WERI-Rb-1 (cell line): ENCODE measurements around the gene CAMK1G.

Source experiments
- DNase-seq: peaks from one replicate; pipeline ENCODE4 v3.0.0-alpha.2; 2020
- H3K27ac ChIP-seq: fragments of 250-450 bp; sonication (Bioruptor Pico); 2 replicates; pipeline ENCODE4 v1.5.1; 2020; ENCODE audit warnings: mild to moderate bottlenecking, moderate library complexity
- H3K27me3 ChIP-seq: fragments of 250-450 bp; sonication (Bioruptor Pico); 2 replicates; pipeline ENCODE4 v1.5.1; 2021; ENCODE audit warnings: mild to moderate bottlenecking, low read depth, moderate library complexity; ENCODE audit not compliant: insufficient read depth, severe bottlenecking
- H3K36me3 ChIP-seq: fragments of 250-450 bp; sonication (Bioruptor Pico); 2 replicates; pipeline ENCODE4 v1.5.1; 2020; ENCODE audit warnings: mild to moderate bottlenecking, moderate library complexity
- H3K4me3 ChIP-seq: 2 replicates; pipeline ENCODE4 v1.5.1; 2011; ENCODE audit warnings: low read depth, mild to moderate bottlenecking, control low read depth, low read length
- H3K9me3 ChIP-seq: fragments of 250-450 bp; sonication (Bioruptor Pico); 2 replicates; pipeline ENCODE4 v1.5.1; 2021; ENCODE audit warnings: mild to moderate bottlenecking, moderate library complexity; ENCODE audit not compliant: severe bottlenecking
- TF ChIP-seq, protein P1 (sequence below): IDR thresholded peaks from 2 replicates; pipeline ENCODE4 v1.5.1; 2011; ENCODE audit warnings: low read depth, mild to moderate bottlenecking, control low read depth, inconsistent platforms, low read length

Gene CAMK1G

DNA sequence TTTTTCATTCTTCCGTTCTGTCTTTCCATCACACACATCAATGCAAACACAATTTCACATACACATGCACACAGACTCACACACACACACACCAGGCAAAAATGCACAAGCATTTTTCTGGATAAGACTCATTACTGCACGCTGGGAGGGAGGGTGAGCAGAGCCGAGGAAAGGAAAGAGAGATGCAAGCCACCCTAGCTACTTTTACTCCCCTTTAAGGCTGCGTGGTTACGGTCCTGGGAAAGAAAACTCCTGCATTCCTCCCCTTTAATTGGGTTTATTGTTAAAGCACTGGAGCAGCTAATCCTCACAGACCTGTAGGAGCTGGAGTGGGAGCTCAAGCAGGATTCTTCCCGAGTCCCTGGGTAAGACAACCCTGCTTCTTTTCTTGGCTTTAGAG, at the start of gene CAMK1G:
Gene CAMK1G (plus strand): TSS at position 307 of the 400 bp plus-strand sequence. CDS start 11,270 bp downstream, outside the sequence.
- H3K4me3 ChIP-seq, result no peak within 1 kb of the TSS

DNA sequence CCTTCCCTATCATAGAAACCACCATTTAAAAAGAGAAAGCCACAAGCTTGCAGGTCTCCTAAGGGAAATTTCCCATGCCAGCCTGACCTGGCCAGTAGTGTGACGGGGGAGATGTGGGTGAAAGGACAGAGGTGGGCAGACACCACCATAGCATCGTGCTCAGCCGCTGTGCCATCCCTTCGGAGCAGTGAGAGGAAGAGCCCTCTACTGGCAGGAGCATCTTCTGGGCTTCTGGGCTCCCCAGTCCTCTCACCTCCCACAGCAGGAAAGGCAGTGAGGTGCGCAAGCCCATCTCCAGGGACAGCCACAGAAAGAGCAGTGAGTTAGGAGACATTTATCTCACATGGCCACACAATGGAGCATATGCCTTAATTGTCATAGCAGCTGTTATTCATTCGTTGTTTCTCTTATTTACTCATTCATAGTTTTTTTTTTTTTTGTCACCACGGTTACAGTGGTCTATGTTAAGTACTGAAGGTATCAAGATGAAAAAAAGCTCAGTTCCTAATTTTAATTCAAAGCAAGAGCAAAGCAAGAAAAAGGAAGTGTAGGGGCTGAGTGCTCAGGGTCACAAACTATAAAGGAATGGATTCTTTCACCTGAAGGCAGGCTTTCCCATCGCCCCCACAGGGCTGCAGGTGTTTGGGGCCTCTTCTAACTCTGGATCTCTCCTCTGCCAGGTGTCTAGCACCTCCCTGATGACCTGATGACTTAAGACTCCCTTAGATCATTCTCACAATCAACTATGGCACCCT, 48.8 kb upstream of the CAMK1G start:
- H3K36me3 ChIP-seq, result no peaks in the 10 kb centered on the region
- no peak for DNase-seq
- H3K27me3 ChIP-seq, result peaks cover 44% of the 10 kb centered on the region
- H3K4me3 ChIP-seq, result no peak overlapping the region
- H3K27ac ChIP-seq, result no peak overlapping the region
- no peaks in the 10 kb centered on the region for H3K9me3 ChIP-seq
- TF ChIP-seq, protein P1, sequence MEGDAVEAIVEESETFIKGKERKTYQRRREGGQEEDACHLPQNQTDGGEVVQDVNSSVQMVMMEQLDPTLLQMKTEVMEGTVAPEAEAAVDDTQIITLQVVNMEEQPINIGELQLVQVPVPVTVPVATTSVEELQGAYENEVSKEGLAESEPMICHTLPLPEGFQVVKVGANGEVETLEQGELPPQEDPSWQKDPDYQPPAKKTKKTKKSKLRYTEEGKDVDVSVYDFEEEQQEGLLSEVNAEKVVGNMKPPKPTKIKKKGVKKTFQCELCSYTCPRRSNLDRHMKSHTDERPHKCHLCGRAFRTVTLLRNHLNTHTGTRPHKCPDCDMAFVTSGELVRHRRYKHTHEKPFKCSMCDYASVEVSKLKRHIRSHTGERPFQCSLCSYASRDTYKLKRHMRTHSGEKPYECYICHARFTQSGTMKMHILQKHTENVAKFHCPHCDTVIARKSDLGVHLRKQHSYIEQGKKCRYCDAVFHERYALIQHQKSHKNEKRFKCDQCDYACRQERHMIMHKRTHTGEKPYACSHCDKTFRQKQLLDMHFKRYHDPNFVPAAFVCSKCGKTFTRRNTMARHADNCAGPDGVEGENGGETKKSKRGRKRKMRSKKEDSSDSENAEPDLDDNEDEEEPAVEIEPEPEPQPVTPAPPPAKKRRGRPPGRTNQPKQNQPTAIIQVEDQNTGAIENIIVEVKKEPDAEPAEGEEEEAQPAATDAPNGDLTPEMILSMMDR, result 0 out of 2 replicates have a peak, but pooled peaks have one; percentile 30

More for the DNA sequence above, at the start of gene CAMK1G:
- H3K9me3 ChIP-seq, result no peaks in the 10 kb centered on the region
- no peaks in the 10 kb centered on the region for H3K36me3 ChIP-seq
- DNase-seq, result peak; percentile 26
- peaks cover 80% of the 10 kb centered on the region for H3K27me3 ChIP-seq
- no peak within 1 kb of the TSS for H3K27ac ChIP-seq
- TF ChIP-seq, protein P1, result no peak

DNA sequence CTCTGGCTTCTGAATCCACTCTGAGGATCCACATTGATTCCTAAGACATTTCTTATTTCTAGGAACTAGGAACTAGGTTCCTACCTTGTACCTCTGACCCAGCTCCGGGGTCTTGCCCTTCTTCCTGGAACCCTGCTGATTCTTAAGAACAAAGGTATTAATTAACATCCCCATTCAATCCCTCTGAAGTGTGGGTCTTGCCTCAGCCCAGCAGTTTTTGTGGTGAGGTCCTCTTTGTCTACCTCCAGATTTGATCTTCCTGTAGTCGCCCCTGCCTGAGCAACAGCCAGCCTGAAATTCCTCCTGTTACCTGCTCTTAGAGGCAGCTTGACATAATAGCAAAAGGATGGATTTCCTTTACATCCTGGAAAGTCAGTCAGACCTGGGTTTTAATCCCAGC, 46.7 kb upstream of the CAMK1G start:
- no peak for DNase-seq
- Histone ChIP-seq H3K4me3 (no peak overlapping the region), H3K27ac (no peak overlapping the region), H3K9me3 (no peaks in the 10 kb centered on the region), H3K36me3 (no peaks in the 10 kb centered on the region), H3K27me3 (peaks cover 43% of the 10 kb centered on the region)
- TF ChIP-seq, protein P1, result no peak

DNA sequence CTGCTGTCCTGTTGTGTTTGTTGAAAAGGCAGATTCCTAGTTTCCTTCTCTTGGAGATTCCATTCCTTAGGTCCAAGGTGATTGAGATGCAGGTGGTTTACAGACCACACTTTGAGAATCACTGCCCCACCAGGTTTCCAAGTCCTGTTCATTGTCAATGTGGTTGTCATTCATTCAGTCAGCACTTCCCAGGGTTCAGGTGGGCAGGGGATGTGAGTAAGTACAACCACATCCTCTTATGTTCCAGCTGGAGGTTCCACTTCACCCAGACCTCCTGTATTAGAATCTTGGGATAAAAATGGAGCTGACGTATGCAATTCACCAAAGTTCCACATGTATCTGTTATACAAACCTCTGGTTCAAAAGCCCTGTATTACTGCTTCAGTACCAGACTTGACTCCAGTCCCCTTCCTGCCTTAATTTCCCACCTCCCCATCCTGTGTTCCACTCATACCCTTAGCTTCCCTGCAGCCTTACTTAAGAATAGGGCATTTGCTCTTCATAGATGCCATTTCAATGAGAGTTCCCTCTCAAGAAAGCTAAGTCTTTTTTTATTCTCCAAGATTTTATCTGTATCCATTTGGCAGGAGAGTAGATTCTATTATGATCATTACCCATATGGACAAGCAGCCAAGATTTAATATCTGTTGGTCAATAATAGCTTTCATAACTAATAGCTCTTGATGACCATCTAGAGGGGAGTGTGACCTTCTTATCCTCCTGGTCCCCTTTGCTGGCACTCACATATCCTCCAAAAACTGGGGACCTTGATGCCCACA, 46.0 kb upstream of the CAMK1G start:
- TF ChIP-seq, protein P1, result no peak
- Histone ChIP-seq H3K27me3 (peaks cover 40% of the 10 kb centered on the region), H3K36me3 (no peaks in the 10 kb centered on the region), H3K27ac (no peak overlapping the region), H3K9me3 (no peaks in the 10 kb centered on the region), H3K4me3 (no peak overlapping the region)
- no peak for DNase-seq

DNA sequence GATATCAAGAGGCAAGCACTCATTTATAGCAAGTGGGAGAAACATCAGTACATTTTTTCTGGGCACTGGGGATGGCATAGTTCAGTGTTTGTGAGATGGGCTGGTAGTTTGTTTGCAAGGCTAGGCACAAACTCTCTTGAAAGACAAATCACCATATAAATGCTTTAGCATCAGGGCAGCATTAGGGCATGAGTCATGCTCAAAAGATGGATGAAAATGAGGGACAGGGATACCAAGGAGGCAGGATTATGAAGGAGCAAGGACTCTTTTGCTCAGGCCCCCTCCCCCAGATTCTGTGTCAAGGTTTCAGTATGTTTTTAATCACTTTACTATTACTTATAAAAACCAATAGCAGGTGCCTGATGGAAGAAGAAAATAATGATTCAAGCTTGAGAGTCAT, 43.9 kb upstream of the CAMK1G start:
- no peaks in the 10 kb centered on the region for H3K36me3 ChIP-seq
- peaks cover 28% of the 10 kb centered on the region for H3K27me3 ChIP-seq
- no peak for DNase-seq
- TF ChIP-seq, protein P1, result no peak
- no peak overlapping the region for H3K27ac ChIP-seq
- H3K9me3 ChIP-seq, result no peaks in the 10 kb centered on the region
- no peak overlapping the region for H3K4me3 ChIP-seq
